GM18909 (cell line): ENCODE results near the gene IDUA.
"Not testable (repeated sequence)": the region's sequence is repeated elsewhere in the genome, so short reads cannot be mapped to it uniquely, and the experiment has no call there.

Experiments used
- ATAC-seq: cut with Tn5 transposase; IDR thresholded peaks from one replicate; pipeline ENCODE4 v1.9.1; 2021; ENCODE audit warnings: mild to moderate bottlenecking; ENCODE audit not compliant: unreplicated experiment, poor library complexity

IDUA gene

GRCh38 chr4:966266-967112 lies 20.4 kb upstream of the IDUA start:
- no peak for ATAC-seq

DNA sequence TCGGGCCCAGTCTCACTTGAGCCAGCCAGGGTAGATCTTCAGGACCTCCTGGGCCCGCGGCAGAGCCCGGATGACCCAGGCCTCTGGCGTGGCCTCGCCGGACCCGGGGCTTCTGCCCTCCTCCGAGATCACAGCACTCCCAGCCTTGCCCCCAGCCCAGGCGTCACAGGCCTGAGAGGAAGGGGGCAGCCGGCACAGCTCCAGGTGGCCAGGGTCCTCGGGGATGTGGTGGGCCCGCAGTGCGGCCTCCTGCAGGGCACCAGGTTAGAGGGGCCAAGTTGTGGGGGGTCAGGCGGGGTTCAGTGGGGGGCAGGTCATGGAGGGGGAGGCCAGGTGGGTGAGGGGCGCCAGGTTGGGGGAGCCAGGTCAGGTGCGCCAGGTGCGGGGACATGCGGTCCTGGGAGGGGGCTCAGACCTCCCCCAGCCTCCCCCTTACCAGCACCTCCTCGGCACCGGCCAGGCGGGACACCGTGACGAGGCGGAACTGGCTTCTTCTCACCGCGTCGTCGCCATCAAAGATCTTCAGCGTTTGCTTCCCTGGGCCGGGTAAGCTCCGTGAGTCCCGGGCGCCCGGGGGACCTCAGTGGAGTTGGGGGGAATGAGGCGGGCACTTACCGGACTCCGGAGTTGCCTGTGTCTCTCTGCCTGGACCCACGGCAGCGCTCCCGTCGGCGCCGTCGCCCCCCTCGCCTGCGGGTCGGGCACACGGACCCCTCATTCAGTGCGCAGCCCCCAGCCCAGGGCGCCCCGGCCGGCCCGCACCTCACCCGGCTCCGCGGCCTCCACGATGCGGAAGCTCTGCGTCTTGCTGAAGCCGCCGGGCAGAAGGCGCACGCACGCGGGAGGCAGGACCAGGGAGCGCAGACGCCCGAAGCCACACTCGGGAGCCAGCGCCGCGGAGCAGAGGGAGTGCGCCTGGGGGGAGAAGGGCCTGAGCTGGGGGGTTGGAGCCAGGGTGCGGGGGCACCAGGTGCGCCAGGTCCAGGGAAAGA lies 19.4 kb upstream of the IDUA start:
- no peak for ATAC-seq

DNA sequence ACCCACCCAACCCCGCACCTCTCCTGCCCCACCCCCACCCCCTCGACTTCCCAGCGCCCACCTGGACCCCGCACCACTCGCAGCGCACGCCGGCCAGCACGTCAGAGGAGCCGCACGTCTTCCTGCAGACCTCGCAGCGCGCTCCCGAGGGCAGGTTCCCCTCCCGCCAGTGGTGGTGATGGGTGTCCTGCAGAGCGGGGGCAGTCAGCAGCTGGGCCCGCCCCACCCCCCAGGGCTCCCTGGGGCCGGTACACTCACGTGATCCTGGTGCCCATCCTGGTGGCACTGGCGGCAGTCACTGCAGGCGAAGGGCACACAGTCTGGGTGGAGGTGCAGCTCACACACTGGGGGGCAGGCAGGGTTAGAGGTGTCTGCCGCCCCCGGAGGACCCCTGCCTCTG lies 18.6 kb upstream of the IDUA start:
- no peak for ATAC-seq

DNA sequence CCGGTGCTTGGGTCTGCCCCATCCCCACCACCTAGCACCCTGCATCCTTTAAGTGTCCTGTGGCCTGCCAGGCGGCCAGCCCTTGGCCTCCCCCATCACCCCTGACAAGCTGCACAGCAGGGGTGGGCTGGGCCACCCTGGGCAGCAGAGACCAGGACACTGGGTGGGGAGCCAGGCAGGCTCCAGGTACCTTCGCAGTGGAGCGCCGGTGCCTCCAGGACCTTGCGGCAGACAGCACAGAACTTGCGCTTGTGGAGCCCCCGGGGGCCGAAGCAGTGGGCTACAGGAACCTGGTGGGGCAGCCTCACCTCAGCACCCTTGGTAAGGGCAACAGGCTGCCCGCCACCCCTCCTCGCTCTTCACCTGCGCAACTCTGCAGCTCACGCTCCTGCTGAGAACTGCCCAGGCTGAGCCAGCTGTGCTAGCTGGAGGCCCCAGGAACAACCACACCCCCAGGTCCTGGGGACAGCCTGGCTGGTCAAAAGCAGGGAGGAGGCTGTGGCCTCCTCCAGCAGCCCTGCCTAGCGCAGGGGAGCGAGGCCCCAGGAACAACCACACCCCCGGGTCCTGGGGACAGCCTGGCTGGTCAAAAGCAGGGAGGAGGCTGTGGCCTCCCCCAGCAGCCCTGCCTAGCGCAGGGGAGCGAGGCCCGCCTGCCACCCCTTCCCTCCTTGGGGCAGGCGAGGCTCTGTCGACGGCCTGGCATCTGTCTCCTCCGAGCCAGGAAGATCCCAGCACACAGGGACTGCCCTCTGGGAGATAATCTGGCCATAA lies 18.0 kb upstream of the IDUA start:
- ATAC-seq: no peak

GRCh38 chr4:970046-970745 lies 16.6 kb upstream of the IDUA start:
- ATAC-seq: no peak

DNA sequence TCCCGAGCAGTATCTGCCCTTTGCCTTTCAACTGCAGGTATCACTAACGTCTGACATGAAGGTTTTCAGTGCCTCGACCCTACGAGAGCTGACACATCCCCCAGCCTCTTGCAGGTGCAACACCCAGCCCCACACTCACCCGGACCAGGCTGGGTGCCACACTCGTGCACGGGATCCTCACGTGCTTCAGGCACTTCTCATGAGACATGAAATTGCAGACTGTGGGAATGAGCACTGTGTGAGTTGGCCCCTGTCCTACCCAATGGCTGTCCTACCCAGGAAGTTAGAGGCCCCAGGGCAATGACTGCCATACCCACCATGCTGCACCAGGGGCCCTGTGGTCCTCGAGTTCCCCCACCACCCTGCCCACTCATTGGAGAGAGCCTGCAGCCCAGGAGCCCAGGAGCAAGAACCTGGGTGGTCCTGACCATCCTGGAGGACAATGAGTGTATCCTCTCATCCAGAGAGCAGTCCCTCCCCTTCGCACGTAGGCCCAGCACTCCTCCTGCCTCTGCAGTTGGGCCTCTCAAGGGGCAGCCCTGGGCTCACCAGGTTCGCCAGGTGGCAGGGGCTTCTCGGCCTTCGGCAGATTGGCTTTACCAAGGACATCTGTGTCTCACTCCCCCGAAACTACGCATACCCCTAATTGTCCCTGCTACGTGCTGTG lies 15.9 kb upstream of the IDUA start:
- ATAC-seq: no peak

DNA sequence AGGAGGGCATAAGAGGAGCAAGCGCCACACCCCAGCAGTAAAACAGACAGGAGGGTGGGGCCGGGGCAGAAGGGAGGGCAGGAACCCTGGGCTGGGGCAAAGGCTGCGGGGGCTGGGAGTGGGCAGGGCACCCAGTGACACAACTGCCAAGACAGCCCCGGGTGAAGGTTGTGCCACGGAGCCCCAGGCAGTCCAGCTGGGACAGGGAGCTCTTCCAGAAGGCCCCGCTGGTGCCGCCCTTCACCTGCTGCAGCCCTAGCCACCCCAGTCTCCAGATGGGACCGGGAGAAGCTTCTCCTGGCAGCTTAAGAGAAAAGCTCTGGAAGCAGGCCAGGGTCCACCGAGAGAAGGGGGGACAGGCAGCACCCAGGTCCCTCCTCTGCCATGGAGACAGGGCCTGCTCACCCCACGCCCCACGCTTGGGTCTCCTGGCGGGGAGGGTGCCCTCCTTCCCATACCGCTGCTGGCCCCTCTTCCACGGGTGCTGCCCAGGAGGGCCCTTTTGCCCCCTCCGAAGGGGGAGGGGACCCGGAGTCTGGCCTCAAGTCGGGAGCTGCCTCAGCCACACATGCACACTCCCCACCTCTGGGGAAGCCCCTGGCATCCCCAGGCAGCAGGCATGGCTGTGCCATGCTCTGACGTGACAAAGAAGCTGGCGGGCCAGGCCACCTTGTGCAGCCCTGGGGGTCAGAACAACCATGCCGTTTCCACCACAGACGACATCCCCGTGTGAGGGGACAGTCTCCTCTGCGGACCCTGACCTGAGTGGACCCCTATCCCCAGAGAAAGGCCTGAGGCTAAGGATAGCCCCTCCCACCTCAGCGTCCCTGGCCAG lies 15.0 kb upstream of the IDUA start:
- no peak for ATAC-seq

- peak; percentile 44 for ATAC-seq
Observed at GRCh38 chr4:972651-973424, 14.0 kb upstream of the IDUA start.

DNA sequence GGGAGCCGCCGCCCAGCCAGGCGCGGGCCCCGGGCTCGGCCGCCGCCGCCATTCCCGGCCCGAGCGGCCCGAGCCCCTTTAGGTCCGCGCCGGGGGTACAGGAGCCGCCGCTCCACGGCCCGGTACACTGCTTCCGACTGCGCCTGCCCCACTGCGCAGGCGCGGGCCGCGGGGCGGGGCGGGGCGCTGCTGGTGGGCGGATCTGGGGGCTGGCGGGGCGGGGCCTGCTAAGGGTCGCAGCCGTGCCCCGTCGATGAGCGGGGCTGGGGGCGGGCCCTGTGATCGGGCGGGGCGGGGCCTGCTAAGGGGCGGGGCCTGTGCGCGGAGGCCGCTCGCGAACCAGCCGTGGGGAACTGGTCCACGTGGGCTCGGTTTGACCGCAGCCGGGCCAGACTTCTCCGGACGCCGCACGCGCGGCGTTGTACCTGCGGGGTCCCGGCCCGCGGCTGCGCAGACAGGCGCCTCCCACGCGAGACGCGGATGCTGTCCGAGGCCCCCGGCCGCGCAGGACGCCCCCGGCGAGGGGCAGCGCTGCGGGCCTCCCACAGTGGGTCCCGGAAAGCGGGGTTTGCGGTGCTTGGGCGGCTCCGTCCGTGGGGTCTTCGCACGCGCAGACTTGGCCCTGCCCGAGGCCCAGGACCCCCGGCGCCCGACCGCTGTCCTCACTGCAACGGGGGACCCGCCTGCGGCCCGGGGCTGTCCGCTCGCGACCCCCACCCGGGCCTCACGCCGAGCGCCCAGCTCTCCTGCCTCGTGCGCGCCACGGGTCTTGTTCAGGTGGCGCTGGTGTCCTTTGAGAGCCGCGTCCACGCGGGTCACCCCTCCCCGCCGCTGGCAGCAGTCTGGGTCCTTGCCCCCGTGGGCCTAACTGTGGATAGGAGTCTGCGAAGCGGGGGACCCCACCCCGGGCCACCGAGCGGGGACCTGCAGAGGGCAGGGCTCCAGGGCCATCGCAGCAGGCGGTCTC lies 13.1 kb upstream of the IDUA start, which contains the start of gene DGKQ:
DGKQ (minus strand) TSS at position 139 of the 967 bp plus-strand sequence; CDS start at position 52, 87 bp downstream.
- ATAC-seq: peak; percentile 66

DNA sequence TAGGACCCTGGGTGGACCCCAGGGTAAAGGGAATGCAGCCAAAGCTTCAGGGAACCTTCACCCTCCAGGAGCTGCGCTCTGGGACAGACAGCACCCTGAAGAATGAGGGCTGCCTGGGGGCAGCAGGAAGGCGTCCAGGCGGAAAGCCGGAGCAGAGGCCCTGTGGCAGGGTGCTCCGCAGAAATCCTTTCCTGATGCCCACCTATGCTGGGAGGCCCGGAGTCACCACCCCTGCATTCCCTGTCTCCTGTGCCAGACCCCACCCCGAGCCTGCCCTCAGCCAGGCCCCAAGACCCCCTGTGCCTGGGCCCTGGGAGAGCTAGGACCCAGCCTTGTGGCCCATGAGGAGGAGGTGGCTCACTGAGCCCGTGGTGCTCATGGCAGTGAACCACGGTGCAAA lies 12.2 kb upstream of the IDUA start:
- no peak for ATAC-seq

DNA sequence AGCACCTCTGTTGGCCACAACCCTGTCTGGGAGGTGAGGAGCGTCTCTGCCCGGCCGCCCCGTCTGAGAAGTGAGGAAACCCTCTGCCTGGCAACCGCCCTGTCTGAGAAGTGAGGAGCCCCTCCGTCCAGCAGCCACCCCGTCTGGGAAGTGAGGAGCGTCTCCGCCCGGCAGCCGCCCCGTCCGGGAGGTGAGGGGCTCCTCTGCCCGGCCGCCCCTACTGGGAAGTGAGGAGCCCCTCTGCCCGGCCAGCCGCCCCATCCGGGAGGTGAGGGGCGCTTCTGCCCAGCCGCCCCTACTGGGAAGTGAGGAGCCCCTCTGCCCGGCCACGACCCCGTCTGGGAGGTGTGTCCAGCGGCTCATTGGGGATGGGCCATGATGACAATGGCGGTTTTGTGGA lies 10.8 kb upstream of the IDUA start:
- not testable (repeated sequence) for ATAC-seq

DNA sequence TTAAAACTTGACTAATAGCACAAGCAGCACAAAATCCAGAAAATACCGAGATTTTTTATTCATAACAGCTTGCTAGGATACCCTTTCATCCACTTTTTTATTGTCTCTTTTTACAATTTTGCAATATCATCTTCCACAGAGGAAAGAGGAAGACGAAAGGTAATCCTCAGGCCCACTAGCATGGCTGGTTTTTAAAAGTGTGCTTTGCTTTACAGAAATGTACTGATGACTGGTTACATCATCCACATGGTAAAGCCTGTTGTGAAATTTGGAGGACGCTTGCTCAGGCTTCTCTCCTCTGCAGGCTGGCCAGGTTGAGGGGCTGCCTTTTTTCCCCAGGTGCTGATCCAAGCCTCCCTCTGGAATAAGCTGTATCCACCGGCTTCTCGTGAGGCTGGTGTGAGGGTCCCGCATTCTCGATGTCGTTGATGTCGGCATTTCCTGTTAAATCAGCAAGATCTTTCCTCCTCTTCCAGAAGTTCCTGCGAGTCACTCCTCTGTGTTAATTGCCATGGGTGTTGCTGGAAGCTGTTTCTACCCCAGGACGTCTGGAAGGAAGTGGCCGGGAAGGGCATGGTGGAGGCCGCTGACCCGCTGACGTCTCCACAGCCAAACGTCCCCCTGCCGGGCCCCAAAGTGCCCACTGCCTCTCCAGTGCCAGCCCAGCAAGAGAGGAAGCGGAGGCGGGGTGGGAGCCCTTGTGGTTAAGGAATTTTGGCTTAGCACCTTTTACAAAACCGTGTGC lies 7.7 kb upstream of the IDUA start:
- ATAC-seq: no peak

- ATAC-seq: no peak
Observed at GRCh38 chr4:982291-982690, 4.6 kb upstream of the IDUA start.

DNA sequence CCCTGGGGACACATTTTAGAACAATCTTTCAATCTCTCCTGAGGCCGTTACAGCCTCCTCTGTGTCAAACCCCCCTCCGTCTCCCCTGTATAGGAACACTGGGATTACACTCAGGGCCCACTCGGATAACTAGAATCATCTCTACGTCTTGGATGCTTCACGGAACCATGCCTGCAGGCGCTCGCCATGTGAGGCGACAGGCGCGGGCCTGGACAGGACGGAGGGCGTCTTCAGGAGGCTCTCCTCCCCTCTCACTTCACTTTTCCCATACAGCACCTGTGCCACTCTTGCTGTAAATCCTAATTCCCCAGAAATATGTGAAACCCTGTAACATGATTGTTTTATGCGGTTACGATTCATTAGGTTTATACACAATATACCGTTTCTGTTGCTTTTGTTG lies 4.0 kb upstream of the IDUA start:
- no peak for ATAC-seq

DNA sequence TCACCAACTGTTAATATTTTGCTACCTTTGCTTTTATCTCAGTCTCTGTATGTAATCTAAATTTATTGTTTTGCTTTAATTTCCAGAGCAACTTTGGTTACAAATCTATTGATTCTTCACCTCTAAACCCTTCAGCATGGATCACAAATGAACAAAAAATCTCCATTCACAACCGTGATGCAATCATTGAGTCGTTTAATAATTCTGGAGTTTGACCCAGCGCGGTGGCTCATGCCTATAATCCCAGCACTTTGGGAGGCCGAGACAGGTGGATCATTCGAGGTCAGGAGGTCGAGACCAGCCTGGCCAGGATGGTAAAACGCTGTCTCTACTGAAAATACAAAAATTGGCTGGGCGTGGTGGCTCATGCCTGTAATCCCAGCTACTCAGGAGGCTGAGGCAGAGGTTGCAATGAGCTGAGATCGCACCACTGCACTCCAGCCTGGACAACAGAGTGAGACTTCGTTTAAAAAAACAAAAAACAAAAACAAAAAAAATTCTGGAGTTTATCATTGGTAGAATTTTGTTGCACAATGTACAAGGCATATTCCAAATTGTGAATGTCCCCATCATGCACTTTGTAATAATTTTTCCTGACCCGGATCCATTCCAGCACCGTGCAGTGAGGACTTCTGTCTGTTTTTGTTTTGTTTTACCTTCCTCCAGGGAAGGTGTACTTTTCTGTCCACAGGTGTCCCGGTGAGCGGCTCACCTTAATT lies 2.3 kb upstream of the IDUA start:
- ATAC-seq: no peak
